Measurements from ENCODE around the gene CDC73.

- TF ChIP-seq MYC (IDR thresholded peaks at IDR 0.05; ENCODE audit: low read depth, low read length) (no peak), MYC (CRISPR knock-in tag; IDR thresholded peaks at IDR 0.05; ENCODE audit: borderline replicate concordance, low read depth) (no peak), ZNF23 (CRISPR knock-in tag; IDR thresholded peaks at IDR 0.05) (no peak), PHB2 (IDR thresholded peaks at IDR 0.05; ENCODE audit: low read depth) (no peak), NFYB (IDR thresholded peaks at IDR 0.05; ENCODE audit: extremely low read depth, insufficient read length) (no peak), CTCF (IDR thresholded peaks at IDR 0.05 in 2 of 3, conservative IDR thresholded peaks at IDR 0.05 in 1 of 3; ENCODE audit: insufficient read depth in 2 of 3, low read depth in 1 of 3, low read length in 3 of 3) (no peak), MAFF (IDR thresholded peaks at IDR 0.05; ENCODE audit: low read length) (peak; percentile 53)
These were observed 2.8 kb upstream of the CDC73 start for GRCh38 chr1:193118803-193119730.
